Stomach (tissue), 4 donors: ENCODE measurements around the gene FOXN3.

Source experiments
- POLR2A ChIP-seq, 4 donors: fragments of 450-650 bp; IDR thresholded peaks; one replicate each; pipeline ENCODE4 v1.6.1; 2016; ENCODE audit warnings: antibody characterized with exemption in 4 of 4, control low read depth in 2 of 4, mild to moderate bottlenecking in 1 of 4, moderate library complexity in 1 of 4
- POLR2AphosphoS5 ChIP-seq, 3 donors: sonication (generic); formaldehyde crosslinking; IDR thresholded peaks; one replicate each; pipeline ENCODE4 v1.6.1; 2016; ENCODE audit warnings: antibody characterized with exemption in 3 of 3
- TF ChIP-seq, protein P1 (sequence below), 7 experiments: fragments of 450-650 bp in 4 of 7; fragments of 200-600 bp in 3 of 7; sonication (generic) in 3 of 7; IDR thresholded peaks; one replicate each; pipeline ENCODE4 v1.5.1; 2016 to 2019; ENCODE audit warnings: antibody characterized with exemption in 7 of 7, control low read depth in 2 of 7, mild to moderate bottlenecking in 1 of 7

- TF ChIP-seq, protein P1, sequence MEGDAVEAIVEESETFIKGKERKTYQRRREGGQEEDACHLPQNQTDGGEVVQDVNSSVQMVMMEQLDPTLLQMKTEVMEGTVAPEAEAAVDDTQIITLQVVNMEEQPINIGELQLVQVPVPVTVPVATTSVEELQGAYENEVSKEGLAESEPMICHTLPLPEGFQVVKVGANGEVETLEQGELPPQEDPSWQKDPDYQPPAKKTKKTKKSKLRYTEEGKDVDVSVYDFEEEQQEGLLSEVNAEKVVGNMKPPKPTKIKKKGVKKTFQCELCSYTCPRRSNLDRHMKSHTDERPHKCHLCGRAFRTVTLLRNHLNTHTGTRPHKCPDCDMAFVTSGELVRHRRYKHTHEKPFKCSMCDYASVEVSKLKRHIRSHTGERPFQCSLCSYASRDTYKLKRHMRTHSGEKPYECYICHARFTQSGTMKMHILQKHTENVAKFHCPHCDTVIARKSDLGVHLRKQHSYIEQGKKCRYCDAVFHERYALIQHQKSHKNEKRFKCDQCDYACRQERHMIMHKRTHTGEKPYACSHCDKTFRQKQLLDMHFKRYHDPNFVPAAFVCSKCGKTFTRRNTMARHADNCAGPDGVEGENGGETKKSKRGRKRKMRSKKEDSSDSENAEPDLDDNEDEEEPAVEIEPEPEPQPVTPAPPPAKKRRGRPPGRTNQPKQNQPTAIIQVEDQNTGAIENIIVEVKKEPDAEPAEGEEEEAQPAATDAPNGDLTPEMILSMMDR (IDR thresholded peaks at IDR 0.05), result no peak
- TF ChIP-seq POLR2AphosphoS5 (IDR thresholded peaks at IDR 0.05), result no peak
- TF ChIP-seq POLR2A (IDR thresholded peaks at IDR 0.05), result no peak
Measured at GRCh38 chr14:89196545-89196944, 220.5 kb downstream of the FOXN3 start.
